ENCODE data around the gene FSTL4.

GRCh38 chr5:133611357-133612248 lies 738 bp downstream of the FSTL4 start:
- TF ChIP-seq CTCF (conservative IDR thresholded peaks at IDR 0.05; ENCODE audit: low read depth in 2 of 2) (no peak), REST (IDR thresholded peaks at IDR 0.05; ENCODE audit: unreplicated experiment) (no peak), POLR2AphosphoS5 (IDR thresholded peaks at IDR 0.05; ENCODE audit: low read depth) (no peak), EZH2phosphoT487 (IDR thresholded peaks at IDR 0.05; ENCODE audit: unreplicated experiment) (peak; percentile 16), CREB1 (CRISPR knock-in tag; IDR thresholded peaks at IDR 0.05; ENCODE audit: low read depth) (no peak), EZH2 (IDR thresholded peaks at IDR 0.05; ENCODE audit: low read depth, unreplicated experiment) (peak; percentile 73), ZNF331 (CRISPR knock-in tag; IDR thresholded peaks at IDR 0.05; ENCODE audit: low read depth) (no peak), JUNB (IDR thresholded peaks at IDR 0.05; ENCODE audit: unreplicated experiment) (no peak), ETS1 (IDR thresholded peaks at IDR 0.05) (no peak), NANOG (IDR thresholded peaks at IDR 0.05; ENCODE audit: borderline replicate concordance) (no peak), STAT1 (IDR thresholded peaks at IDR 0.05; ENCODE audit: unreplicated experiment) (no peak), ZNF114 (CRISPR knock-in tag; IDR thresholded peaks at IDR 0.05) (no peak), ZNF462 (CRISPR knock-in tag; IDR thresholded peaks at IDR 0.05) (no peak)
